ENCODE measurements around the gene SLC35E2B.

The SLC35E2B gene

DNA sequence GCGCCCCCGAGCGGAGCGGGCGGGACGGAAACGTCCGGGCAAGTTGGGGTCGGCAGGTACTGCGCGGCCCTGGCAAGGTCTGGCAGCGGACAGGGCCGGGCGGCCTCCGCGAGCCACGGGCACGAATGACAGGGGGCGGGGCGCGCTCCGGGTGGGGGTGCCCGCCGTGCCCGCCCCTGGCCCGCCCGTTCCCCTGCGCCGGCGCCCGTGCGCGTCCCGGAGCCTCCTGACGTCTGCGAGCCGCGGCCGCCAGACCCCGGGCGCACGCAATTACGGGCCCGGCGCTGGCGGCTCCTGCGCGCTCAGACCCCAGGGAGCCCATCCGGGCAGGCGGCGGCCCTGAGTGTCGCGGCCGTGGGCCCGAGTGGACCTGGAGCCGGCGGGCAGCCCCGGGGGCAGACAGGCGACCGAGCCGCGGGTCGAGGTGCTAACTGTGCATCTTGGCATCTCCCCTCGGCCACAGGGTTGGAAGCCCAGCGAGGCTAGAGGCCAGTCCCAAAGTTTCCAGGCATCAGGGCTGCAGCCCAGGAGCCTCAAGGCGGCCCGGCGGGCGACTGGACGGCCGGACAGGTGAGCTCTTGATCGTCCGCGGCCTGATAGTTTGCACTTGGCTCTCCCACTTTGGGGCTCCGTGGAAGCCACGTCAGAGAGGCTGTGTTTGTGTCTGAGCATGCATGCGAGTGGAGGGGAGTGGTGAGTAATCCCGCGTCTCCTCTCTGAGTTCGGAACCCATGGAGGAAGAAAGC is 76.4 kb downstream of the SLC35E2B start:
- CTCF ChIA-PET = no interaction called here
- TF ChIP-seq, protein P1, sequence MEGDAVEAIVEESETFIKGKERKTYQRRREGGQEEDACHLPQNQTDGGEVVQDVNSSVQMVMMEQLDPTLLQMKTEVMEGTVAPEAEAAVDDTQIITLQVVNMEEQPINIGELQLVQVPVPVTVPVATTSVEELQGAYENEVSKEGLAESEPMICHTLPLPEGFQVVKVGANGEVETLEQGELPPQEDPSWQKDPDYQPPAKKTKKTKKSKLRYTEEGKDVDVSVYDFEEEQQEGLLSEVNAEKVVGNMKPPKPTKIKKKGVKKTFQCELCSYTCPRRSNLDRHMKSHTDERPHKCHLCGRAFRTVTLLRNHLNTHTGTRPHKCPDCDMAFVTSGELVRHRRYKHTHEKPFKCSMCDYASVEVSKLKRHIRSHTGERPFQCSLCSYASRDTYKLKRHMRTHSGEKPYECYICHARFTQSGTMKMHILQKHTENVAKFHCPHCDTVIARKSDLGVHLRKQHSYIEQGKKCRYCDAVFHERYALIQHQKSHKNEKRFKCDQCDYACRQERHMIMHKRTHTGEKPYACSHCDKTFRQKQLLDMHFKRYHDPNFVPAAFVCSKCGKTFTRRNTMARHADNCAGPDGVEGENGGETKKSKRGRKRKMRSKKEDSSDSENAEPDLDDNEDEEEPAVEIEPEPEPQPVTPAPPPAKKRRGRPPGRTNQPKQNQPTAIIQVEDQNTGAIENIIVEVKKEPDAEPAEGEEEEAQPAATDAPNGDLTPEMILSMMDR (IDR thresholded peaks at IDR 0.05; ENCODE audit: control extremely low read depth, extremely low read depth, low read depth, missing control alignments) = no peak
- DNase-seq (ENCODE audit: extremely low spot score) = peak; percentile 67
- POLR2A ChIA-PET = interaction anchor here (1.0 kb wide), 1 partner anchor 13 kb away, joined by 3 read pairs; no protein-coding TSS in a partner anchor

DNA sequence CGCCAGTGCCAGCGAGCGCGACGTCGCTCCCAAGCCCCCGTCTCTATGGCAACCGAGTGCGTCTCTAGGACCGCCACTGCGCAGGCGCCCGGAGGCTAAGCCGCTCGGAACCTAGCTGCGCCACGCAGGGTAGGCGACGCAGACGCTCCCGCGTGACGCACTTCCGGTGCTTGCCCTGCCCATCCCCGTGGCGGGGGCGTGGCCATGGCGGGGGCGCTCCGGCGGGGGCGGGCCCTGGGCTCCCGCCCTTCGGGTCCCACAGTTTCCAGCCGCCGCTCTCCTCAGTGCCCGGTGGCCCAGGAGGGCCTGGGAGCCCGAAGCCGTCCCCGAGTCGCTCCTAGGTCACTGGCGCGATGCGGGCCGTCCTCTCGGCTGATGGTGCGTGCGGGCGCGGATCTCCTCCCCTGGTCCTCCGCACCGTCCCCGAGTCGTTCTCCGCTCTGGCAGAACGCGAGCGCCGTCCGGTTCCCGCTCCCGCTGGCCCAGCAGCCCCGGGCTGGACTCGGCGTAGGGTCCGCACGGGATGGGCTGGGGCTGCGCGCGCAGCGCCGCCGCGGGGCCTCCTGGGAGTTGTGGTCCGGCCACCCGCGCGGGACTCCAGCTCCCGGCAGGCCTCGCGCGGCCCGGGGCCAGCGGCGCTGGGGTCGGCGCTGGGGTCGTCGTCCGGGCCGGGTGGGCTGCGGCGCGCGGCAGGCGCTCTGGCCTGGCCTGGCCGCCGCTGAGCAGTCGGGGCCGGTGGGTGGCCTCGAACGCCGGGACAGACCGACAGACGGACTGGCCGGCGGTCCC is 77.1 kb downstream of the SLC35E2B start, which contains the start of gene MIB2:
TSS of gene MIB2 (plus strand) at position 245 of the 789 bp plus-strand sequence. CDS start 7,953 bp downstream, outside the sequence.
- DNase-seq (ENCODE audit: extremely low spot score) = peak; percentile 100
- ChIA-PET POLR2A (interaction anchor here (0.6 to 1.0 kb wide), 2 partner anchors 12 to 196 kb away, joined by 3 read pairs; no protein-coding TSS in a partner anchor), CTCF (no interaction called here)
- TF ChIP-seq, protein P1 (IDR thresholded peaks at IDR 0.05; ENCODE audit: control extremely low read depth, extremely low read depth, low read depth, missing control alignments) = no peak

DNA sequence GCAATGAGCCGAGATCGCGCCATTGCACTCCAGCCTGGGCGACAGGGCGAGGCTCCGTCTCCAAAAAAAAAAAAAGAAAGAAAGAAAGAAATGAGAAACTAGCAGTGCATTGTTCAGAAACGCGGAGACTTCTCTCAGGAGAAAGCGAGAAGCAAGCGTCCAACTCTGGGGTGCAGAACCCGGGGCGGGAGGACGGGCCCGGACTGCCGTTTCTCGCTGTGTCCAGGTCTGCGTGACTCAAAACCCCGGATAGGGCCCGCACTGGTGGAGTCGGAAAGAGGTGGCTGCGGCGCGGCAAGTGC is 77.7 kb downstream of the SLC35E2B start:
- DNase-seq (ENCODE audit: extremely low spot score) = no peak
- ChIA-PET POLR2A (interaction anchor here (0.7 kb wide), 1 partner anchor 37 kb away, joined by 3 read pairs; no protein-coding TSS in a partner anchor), CTCF (interaction anchor here (1.5 kb wide), 1 partner anchor 17 kb away, joined by 3 read pairs; no protein-coding TSS in a partner anchor)
- TF ChIP-seq, protein P1 (IDR thresholded peaks at IDR 0.05; ENCODE audit: control extremely low read depth, extremely low read depth, low read depth, missing control alignments) = no peak

DNA sequence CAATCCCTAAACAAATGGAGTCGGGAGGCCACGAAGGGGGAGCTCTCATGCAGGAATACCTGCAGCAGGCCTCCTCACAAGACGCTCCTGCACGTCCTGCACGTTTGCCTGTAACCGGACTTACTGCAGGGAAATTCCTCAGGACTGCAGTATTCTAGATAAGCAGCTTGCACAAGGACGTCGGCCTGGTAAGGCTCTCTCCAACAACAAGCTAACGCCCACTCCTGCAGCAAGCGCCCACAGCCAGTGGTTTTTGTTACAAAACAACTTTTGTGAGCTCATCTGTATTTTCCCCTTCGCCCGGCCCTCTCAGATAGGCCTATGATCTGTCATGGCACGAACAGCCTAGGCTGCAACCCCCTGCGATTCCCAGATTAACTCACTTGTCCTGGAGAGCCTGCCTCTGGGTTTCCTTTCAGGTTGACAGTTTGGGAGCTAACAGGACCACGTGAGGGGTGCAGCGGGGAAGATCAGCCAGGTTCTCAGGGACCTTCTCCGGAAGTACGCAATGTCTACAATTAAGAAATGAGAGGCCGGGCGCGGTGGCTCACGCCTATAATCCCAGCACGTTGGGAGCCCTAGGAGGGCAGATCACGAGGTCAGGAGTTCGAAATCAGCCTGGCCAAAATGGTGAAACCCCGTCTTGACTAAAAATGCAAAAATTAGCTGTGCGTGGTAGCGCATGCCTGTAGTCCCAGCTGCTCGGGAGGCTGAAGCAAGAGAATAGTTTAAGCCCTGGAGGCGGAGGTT is 78.2 kb downstream of the SLC35E2B start:
- POLR2A ChIA-PET = interaction anchor here (0.7 kb wide), 1 partner anchor 37 kb away, joined by 3 read pairs; no protein-coding TSS in a partner anchor
- no peak for DNase-seq (ENCODE audit: extremely low spot score)
- CTCF ChIA-PET = interaction anchor here (0.8 to 1.6 kb wide), 4 partner anchors 8 to 64 kb away, joined by 3 to 4 read pairs (median 3); no protein-coding TSS in a partner anchor
- TF ChIP-seq, protein P1 (IDR thresholded peaks at IDR 0.05; ENCODE audit: control extremely low read depth, extremely low read depth, low read depth, missing control alignments) = no peak

DNA sequence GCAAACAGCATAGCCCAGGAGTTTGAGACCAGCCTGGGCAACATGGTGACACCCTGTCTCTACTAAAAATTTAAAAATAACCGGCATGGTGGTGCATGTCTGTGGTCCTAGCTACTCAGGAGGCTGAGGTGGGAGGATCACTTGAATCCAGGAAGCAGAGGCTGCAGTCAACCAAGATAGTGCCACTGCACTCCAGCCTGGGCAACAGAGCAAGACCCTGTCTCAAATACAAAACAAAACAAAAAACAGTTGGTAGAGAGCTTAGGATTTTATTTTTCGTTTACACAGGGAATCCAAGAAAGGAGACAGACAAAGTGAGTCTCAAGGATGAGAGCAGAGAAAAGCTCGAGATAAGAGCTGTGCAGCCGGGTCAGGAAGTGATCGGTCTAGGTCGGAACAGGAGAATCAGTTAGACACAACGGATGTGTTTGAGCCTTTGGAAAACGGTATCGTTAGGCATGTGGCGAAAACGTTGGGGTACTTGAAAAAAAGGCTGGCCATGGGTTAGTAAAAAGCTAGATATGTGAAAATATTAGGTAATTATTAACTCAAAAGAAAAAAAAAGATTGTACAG is 79.0 kb downstream of the SLC35E2B start:
- TF ChIP-seq, protein P1 (IDR thresholded peaks at IDR 0.05; ENCODE audit: control extremely low read depth, extremely low read depth, low read depth, missing control alignments) = no peak
- CTCF ChIA-PET = interaction anchor here (0.8 to 1.6 kb wide), 4 partner anchors 9 to 65 kb away, joined by 3 to 4 read pairs (median 3); no protein-coding TSS in a partner anchor
- POLR2A ChIA-PET = no interaction called here
- no peak for DNase-seq (ENCODE audit: extremely low spot score)
